Measurements from ENCODE around the gene TEK. TPM values are rescaled to one million over a fixed set of nuclear protein-coding genes. Genes with fewer than 3 reads are reported as not detected.

The TEK gene
- polyA plus RNA-seq, 2 of the 4 experiments (the other 2 are of a cell fraction), result 0.04 TPM; not detected in 1

DNA sequence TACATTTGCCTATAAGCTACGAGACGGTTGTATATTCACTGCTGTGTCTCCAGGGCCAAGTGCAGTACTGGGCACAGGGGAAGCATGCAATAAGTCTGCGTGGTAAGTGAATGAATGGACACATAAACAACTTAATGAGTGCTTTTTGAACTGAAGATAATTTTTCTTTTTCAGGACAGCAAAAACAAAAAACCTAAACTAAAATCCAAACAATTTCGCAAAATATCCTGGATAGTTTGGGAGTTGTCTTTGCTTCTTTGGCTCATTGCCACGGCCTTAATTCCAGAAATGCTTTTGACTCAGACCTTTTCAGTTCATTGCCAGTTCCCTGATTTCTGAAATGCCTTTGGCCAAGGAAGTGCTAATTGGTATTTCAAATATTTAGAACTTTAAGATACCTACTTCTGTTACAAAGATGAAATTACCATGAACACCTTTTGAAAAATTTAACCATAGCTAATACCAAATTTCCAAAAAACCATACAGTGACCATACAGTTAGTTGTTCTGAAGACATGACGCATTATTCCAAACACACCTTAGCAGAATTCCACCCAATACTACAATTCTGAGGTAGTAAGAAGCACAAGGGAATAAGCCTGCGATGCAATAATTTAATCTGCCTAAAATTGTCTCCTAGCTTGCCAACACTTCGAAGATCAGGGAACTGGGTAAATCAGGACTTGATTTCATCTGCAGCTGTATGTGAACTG, 42.8 kb downstream of the TEK start:
- no peak overlapping the region for H3K27ac ChIP-seq
- CTCF ChIA-PET, result interaction anchor here (0.6 to 0.7 kb wide), 2 partner anchors 12 to 115 kb away, joined by 4 read pairs; no protein-coding TSS in a partner anchor
- no peak for ATAC-seq
- H3K4me2 ChIP-seq, result peak overlapping the region; percentile 18; the same call in 2 of the 3 replicates
- no peaks in the 10 kb centered on the region for H3K9me3 ChIP-seq
- no peak overlapping the region for H3K4me3 ChIP-seq
- TF ChIP-seq FOSB (CRISPR knock-in tag; IDR thresholded peaks at IDR 0.05), result no peak
- no peak for TF ChIP-seq MAFK (IDR thresholded peaks at IDR 0.05; ENCODE audit: partially characterized antibody)
- no peak for TF ChIP-seq RAD21 (conservative IDR thresholded peaks at IDR 0.05 in 1 of 2, IDR thresholded peaks at IDR 0.05 in 1 of 2)
- TF ChIP-seq HOXB13 (CRISPR knock-in tag; IDR thresholded peaks at IDR 0.05; ENCODE audit: low read depth), result no peak
- no peak for TF ChIP-seq CBX8 (IDR thresholded peaks at IDR 0.05)
- TF ChIP-seq CBX2 (IDR thresholded peaks at IDR 0.05; ENCODE audit: borderline replicate concordance, low read depth), result no peak
- no peak for TF ChIP-seq TP53 (CRISPR knock-in tag; IDR thresholded peaks at IDR 0.05)
- TF ChIP-seq ZFP36 (IDR thresholded peaks at IDR 0.05; ENCODE audit: borderline replicate concordance, partially characterized antibody), result no peak
- no peak for TF ChIP-seq RARB (CRISPR knock-in tag; IDR thresholded peaks at IDR 0.05)
- no peak for TF ChIP-seq HEYL (CRISPR knock-in tag; IDR thresholded peaks at IDR 0.05)
- TF ChIP-seq JUN (IDR thresholded peaks at IDR 0.05), result no peak
- no peak for TF ChIP-seq SREBF2 (IDR thresholded peaks at IDR 0.05)
- no peak for TF ChIP-seq EHF (CRISPR knock-in tag; IDR thresholded peaks at IDR 0.05)
- no peak for TF ChIP-seq CHD4 (IDR thresholded peaks at IDR 0.05; ENCODE audit: borderline replicate concordance)
- no peak for TF ChIP-seq GATA3 (IDR thresholded peaks at IDR 0.05; ENCODE audit: borderline replicate concordance)
- no peak for TF ChIP-seq ZNF302 (CRISPR knock-in tag; IDR thresholded peaks at IDR 0.05)
- no peak for TF ChIP-seq CHD2 (IDR thresholded peaks at IDR 0.05; ENCODE audit: low read length, partially characterized antibody)
- TF ChIP-seq TFCP2L1 (CRISPR knock-in tag; IDR thresholded peaks at IDR 0.05), result no peak
- no peak for TF ChIP-seq HOXB5 (CRISPR knock-in tag; IDR thresholded peaks at IDR 0.05)
- peaks cover 10% of the 10 kb centered on the region; the same call in 1 of the 3 replicates for H3K4me1 ChIP-seq
- 54% methylated on average over 8 of the region's 8 CpGs for WGBS (ENCODE audit: missing lambda C conversion rate)
- DNase-seq (ENCODE audit: low read depth in 1 of 2, low spot score in 1 of 2), result no peak
- POLR2A ChIA-PET, result no interaction called here
- FAIRE-seq, result peak; percentile 56

DNA sequence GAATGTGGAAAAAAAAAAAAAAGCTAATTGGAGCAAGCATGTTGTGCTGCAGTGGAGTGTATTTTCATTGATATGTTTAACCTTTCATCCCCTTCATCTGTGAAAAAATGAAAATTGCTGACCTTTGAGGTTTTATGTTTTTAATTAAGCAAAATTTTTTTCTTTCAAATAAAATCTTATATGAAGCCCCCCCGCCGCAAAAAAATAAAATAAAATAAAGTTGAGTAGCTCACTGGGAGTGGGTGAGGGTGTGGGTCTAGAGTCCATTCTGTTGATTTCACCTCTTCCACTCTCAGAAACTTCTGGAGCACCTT, 43.3 kb downstream of the TEK start:
- POLR2A ChIA-PET, result no interaction called here
- no peak for DNase-seq (ENCODE audit: low read depth in 1 of 2, low spot score in 1 of 2)
- WGBS (ENCODE audit: missing lambda C conversion rate), result 88% methylated on average over 2 of the region's 2 CpGs
- Histone ChIP-seq H3K4me2 (no peak overlapping the region; the same call in 2 of the 3 replicates), H3K4me1 (peaks cover 10% of the 10 kb centered on the region; the same call in 1 of the 3 replicates), H3K4me3 (no peak overlapping the region), H3K9me3 (no peaks in the 10 kb centered on the region), H3K27ac (no peak overlapping the region)
- no peak for ATAC-seq
- FAIRE-seq, result no peak
- CTCF ChIA-PET, result interaction anchor here (0.7 kb wide), 1 partner anchor 11 kb away, joined by 4 read pairs; no protein-coding TSS in a partner anchor
- no peak for TF ChIP-seq HOXB5 (CRISPR knock-in tag; IDR thresholded peaks at IDR 0.05)
- TF ChIP-seq MAFK (IDR thresholded peaks at IDR 0.05; ENCODE audit: partially characterized antibody), result peak; percentile 74

DNA sequence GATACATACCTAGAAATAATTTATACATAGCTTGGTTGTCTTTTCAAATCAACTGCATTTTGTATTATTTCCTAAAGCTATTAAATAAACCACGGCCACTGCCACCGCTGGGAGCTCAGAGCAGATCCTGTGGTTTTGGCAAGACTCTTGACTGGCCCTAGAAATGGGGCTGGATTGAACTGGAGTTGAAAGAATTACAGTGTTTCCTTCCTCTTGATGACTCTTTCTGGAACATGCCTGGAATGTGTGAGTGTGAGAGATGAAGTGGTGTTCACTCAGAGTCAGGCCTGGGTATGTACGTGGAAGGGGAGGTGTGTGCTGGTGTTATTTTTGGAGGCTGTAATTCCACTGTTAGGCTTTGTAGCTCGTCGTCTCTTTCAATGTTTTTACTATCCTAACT, 45.9 kb downstream of the TEK start:
- WGBS (ENCODE audit: missing lambda C conversion rate), result 69% methylated on average over 5 of the region's 5 CpGs
- POLR2A ChIA-PET, result no interaction called here
- CTCF ChIA-PET, result no interaction called here
- DNase-seq (ENCODE audit: low read depth in 1 of 2, low spot score in 1 of 2), result no peak
- H3K4me1 ChIP-seq, result peaks cover 10% of the 10 kb centered on the region; the same call in 1 of the 3 replicates
- no peak for FAIRE-seq
- H3K4me2 ChIP-seq, result no peak overlapping the region
- no peak overlapping the region for H3K27ac ChIP-seq
- no peak for ATAC-seq
- no peak overlapping the region for H3K4me3 ChIP-seq
- H3K9me3 ChIP-seq, result no peaks in the 10 kb centered on the region
- TF ChIP-seq MAZ (IDR thresholded peaks at IDR 0.05; ENCODE audit: borderline replicate concordance, low read depth, low read length), result no peak
- TF ChIP-seq, protein P1, sequence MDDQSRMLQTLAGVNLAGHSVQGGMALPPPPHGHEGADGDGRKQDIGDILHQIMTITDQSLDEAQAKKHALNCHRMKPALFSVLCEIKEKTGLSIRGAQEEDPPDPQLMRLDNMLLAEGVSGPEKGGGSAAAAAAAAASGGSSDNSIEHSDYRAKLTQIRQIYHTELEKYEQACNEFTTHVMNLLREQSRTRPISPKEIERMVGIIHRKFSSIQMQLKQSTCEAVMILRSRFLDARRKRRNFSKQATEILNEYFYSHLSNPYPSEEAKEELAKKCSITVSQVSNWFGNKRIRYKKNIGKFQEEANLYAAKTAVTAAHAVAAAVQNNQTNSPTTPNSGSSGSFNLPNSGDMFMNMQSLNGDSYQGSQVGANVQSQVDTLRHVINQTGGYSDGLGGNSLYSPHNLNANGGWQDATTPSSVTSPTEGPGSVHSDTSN (IDR thresholded peaks at IDR 0.05), result no peak
- TF ChIP-seq, protein P2, sequence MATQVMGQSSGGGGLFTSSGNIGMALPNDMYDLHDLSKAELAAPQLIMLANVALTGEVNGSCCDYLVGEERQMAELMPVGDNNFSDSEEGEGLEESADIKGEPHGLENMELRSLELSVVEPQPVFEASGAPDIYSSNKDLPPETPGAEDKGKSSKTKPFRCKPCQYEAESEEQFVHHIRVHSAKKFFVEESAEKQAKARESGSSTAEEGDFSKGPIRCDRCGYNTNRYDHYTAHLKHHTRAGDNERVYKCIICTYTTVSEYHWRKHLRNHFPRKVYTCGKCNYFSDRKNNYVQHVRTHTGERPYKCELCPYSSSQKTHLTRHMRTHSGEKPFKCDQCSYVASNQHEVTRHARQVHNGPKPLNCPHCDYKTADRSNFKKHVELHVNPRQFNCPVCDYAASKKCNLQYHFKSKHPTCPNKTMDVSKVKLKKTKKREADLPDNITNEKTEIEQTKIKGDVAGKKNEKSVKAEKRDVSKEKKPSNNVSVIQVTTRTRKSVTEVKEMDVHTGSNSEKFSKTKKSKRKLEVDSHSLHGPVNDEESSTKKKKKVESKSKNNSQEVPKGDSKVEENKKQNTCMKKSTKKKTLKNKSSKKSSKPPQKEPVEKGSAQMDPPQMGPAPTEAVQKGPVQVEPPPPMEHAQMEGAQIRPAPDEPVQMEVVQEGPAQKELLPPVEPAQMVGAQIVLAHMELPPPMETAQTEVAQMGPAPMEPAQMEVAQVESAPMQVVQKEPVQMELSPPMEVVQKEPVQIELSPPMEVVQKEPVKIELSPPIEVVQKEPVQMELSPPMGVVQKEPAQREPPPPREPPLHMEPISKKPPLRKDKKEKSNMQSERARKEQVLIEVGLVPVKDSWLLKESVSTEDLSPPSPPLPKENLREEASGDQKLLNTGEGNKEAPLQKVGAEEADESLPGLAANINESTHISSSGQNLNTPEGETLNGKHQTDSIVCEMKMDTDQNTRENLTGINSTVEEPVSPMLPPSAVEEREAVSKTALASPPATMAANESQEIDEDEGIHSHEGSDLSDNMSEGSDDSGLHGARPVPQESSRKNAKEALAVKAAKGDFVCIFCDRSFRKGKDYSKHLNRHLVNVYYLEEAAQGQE (IDR thresholded peaks at IDR 0.05), result no peak
- TF ChIP-seq EHMT2 (IDR thresholded peaks at IDR 0.05; ENCODE audit: low read depth), result no peak
- TF ChIP-seq CEBPB (IDR thresholded peaks at IDR 0.05), result no peak
- no peak for TF ChIP-seq GATA3 (IDR thresholded peaks at IDR 0.05; ENCODE audit: borderline replicate concordance)
- TF ChIP-seq CHD4 (IDR thresholded peaks at IDR 0.05; ENCODE audit: borderline replicate concordance), result no peak
- no peak for TF ChIP-seq PHF8 (IDR thresholded peaks at IDR 0.05; ENCODE audit: borderline replicate concordance, low read depth)
- no peak for TF ChIP-seq BHLHE40 (IDR thresholded peaks at IDR 0.05; ENCODE audit: low read depth, low read length)
- no peak for TF ChIP-seq NPAS2 (CRISPR knock-in tag; IDR thresholded peaks at IDR 0.05; ENCODE audit: borderline replicate concordance)
- TF ChIP-seq HOXA7 (CRISPR knock-in tag; IDR thresholded peaks at IDR 0.05), result no peak
- TF ChIP-seq ESRRA (IDR thresholded peaks at IDR 0.05; ENCODE audit: borderline replicate concordance, low read length), result no peak
- TF ChIP-seq HOXB5 (CRISPR knock-in tag; IDR thresholded peaks at IDR 0.05), result no peak
- no peak for TF ChIP-seq POLR2AphosphoS2 (conservative IDR thresholded peaks at IDR 0.05; ENCODE audit: low read length)
- no peak for TF ChIP-seq CHD2 (IDR thresholded peaks at IDR 0.05; ENCODE audit: low read length, partially characterized antibody)
- TF ChIP-seq TP53 (CRISPR knock-in tag; IDR thresholded peaks at IDR 0.05), result no peak
- TF ChIP-seq HOXB13 (CRISPR knock-in tag; IDR thresholded peaks at IDR 0.05; ENCODE audit: low read depth), result no peak
- no peak for TF ChIP-seq RNF2 (IDR thresholded peaks at IDR 0.05; ENCODE audit: borderline replicate concordance, low read depth)
